Adipocyte (in vitro differentiated cells): ENCODE measurements around the gene KDM5A.
"Not testable (repeated sequence)": the region's sequence is repeated elsewhere in the genome, so short reads cannot be mapped to it uniquely, and the experiment has no call there.

ENCODE experiments used
- DNase-seq: peaks from one replicate; pipeline ENCODE4 v3.0.0-alpha.2; 2015; ENCODE audit warnings: low read depth
- H3K27me3 ChIP-seq: replicated peaks from 2 replicates; pipeline ENCODE4 v1.7.0; 2013; ENCODE audit warnings: mild to moderate bottlenecking, low read length, moderate library complexity; ENCODE audit not compliant: control insufficient read depth, insufficient read depth
- H3K36me3 ChIP-seq: 2 replicates; pipeline ENCODE4 v1.7.0; 2013; ENCODE audit warnings: low read length, mild to moderate bottlenecking, moderate library complexity; ENCODE audit not compliant: control insufficient read depth, insufficient read depth, severe bottlenecking
- H3K4me1 ChIP-seq: 2 replicates; pipeline ENCODE4 v1.7.0; 2013; ENCODE audit warnings: mild to moderate bottlenecking, low read length, moderate library complexity; ENCODE audit not compliant: control insufficient read depth, insufficient read depth
- H3K4me3 ChIP-seq: 2 replicates; pipeline ENCODE4 v1.7.0; 2013; ENCODE audit warnings: mild to moderate bottlenecking, low read length, moderate library complexity
- H3K9ac ChIP-seq: 2 replicates; pipeline ENCODE4 v1.7.0; 2013; ENCODE audit warnings: mild to moderate bottlenecking, low read length, moderate library complexity
- H3K9me3 ChIP-seq: 2 replicates; pipeline ENCODE4 v1.7.0; 2013; ENCODE audit warnings: mild to moderate bottlenecking, low read length, moderate library complexity; ENCODE audit not compliant: control insufficient read depth

The KDM5A gene

DNA sequence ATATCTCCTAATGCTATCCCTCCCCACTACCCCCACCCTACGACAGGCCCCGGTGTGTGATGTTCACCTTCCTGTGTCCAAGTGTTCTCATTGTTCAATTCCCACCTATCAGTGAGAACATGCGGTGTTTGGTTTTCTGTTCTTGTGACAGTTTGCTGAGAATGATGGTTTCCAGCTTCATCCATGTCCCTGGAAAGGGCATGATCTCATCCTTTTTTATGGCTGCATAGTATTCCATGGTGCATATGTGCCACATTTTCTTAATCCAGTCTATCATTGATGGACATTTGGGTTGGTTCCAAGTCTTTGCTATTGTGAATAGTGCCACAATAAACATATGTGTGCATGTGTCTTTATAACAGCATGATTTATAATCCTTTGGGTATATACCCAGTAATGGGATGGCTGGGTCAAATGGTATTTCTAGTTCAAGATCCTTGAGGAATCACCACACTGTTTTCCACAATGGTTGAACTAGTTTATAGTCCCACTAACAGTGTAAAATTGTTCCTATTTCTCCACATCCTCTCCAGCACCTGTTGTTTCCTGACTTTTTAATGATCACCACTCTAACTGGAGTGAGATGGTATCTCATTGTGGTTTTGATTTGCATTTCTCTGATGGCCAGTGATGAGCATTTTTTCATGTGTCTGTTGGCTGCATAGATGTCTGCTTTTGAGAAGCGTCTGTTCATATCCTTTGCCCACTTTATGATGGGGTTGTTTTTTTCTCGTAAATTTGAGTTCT, 18.2 kb downstream of the KDM5A start:
- H3K4me1 ChIP-seq, H3K9me3 ChIP-seq, H3K4me3 ChIP-seq, DNase-seq, H3K9ac ChIP-seq, H3K27me3 ChIP-seq: not testable (repeated sequence)
- peaks cover 53% of the 10 kb centered on the region for H3K36me3 ChIP-seq

GRCh38 chr12:367972-368371, 21.1 kb downstream of the KDM5A start:
- DNase-seq: no peak
- Histone ChIP-seq H3K9me3 (peaks cover 10% of the 10 kb centered on the region), H3K36me3 (peaks cover 72% of the 10 kb centered on the region)

GRCh38 chr12:366820-367219, 22.3 kb downstream of the KDM5A start:
- Histone ChIP-seq H3K36me3 (peaks cover 84% of the 10 kb centered on the region), H3K4me3 (no peak overlapping the region), H3K4me1 (no peaks in the 10 kb centered on the region), H3K27me3 (no peaks in the 10 kb centered on the region), H3K9me3 (peaks cover 10% of the 10 kb centered on the region), H3K9ac (no peak overlapping the region)
- DNase-seq: no peak

More at GRCh38 chr12:367972-368371, 21.1 kb downstream of the KDM5A start:
- Histone ChIP-seq H3K9ac (no peak overlapping the region), H3K4me3 (no peak overlapping the region), H3K4me1 (no peaks in the 10 kb centered on the region), H3K27me3 (no peaks in the 10 kb centered on the region)

DNA sequence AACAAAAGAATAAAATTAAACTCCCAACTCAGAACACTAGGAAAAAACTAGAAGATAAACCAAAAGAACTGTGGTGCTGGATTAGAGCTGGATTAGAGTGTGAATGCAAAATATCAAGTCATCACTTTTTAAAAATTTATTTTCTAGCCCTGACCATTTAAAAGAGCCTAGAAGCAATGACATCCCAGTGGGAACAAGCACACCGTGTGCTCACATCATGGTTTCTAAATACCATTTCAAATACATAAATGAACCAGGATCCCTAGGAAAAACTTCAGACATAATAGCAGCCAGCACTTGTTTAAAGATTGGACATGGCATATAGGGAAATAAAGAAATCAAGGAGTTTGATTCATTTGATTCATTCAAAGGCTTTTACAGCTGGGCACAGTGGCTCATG, 30.0 kb downstream of the KDM5A start:
- Histone ChIP-seq H3K4me3 (no peak overlapping the region), H3K9ac (no peak overlapping the region), H3K9me3 (peaks cover 6% of the 10 kb centered on the region), H3K36me3 (peaks cover 91% of the 10 kb centered on the region), H3K4me1 (peaks cover 4% of the 10 kb centered on the region), H3K27me3 (no peaks in the 10 kb centered on the region)
- DNase-seq: no peak

DNA sequence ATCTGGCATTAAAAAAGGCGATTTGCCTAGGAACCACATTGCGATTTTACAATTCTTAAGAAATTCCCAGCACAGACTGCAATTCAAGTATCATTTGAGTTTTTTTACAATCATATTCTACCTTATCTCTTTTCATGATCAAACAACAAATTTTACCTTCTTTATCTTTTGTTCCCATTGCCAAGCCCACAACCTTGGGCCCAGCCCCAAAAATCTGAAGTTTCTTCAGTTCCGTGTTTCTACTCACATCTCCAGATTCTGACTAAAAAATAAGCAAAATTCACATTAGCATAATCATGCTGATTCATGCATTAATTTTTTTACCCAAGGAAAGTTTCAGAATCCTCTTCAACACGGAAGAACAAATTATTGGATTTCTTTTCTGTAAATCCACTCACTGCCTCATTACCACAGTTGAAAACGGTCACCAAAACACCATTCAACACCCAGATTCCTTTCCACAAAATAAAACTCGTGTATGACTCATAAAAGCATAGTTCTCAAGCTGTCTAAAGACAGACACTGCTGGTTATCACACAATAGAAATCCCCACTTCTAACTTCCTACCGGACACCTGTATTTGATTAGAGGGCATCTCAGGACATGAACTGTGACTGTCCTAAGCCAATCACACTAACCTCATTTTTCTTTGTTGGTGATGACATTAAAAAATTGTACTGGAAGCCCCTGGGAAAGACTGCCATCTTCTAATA, 32.7 kb downstream of the KDM5A start:
- no peak for DNase-seq
- Histone ChIP-seq H3K9ac (no peak overlapping the region), H3K27me3 (no peaks in the 10 kb centered on the region), H3K4me1 (peaks cover 9% of the 10 kb centered on the region), H3K36me3 (peaks cover 89% of the 10 kb centered on the region), H3K9me3 (peaks cover 6% of the 10 kb centered on the region), H3K4me3 (no peak overlapping the region)

GRCh38 chr12:351197-351596, 37.9 kb downstream of the KDM5A start:
- peaks cover 73% of the 10 kb centered on the region for H3K36me3 ChIP-seq
- not testable (repeated sequence) for H3K4me3 ChIP-seq, H3K9me3 ChIP-seq, H3K9ac ChIP-seq, H3K27me3 ChIP-seq, DNase-seq, H3K4me1 ChIP-seq

DNA sequence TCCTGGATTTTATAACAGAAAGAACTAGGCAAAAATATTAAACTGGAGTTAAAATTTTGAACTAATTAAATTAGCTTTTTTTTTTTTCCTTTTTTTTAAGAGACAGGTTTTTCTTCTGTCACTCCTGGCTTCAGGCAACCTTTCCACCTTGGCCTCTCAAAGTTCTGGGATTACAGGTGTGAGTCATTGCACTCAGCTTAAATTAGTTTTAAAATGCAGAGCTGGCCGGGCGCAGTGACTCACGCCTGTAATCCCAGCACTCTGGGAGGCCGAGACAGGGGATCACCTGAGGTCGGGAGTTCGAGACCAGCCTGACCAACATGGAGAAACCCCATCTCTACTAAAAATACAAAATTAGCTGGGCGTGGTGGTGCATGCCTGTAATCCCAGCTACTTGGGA, 39.5 kb downstream of the KDM5A start:
- H3K4me1 ChIP-seq, H3K4me3 ChIP-seq: not testable (repeated sequence)
- peaks cover 57% of the 10 kb centered on the region for H3K36me3 ChIP-seq

DNA sequence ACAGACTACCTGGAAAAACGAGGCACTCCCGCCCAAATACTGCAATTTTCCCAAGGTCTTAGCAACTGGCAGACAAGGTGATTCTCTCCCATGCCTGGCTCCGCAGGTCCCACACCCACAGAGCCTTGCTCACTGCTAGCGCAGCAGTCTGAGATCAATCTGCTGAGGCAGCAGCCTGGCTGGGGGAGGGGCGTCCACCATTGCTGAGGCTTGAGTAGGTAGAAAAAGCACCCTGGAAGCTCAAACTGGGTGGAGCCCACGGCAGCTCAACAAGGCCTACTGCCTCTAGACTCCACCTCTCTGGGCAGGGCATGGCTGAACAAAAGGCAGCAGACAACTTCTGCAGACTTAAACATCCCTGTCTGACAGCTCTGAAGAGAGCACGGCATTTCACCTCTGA, 46.1 kb downstream of the KDM5A start:
- not testable (repeated sequence) for DNase-seq, H3K27me3 ChIP-seq
- H3K36me3 ChIP-seq: peaks cover 30% of the 10 kb centered on the region

More for the DNA sequence above, 39.5 kb downstream of the KDM5A start:
- H3K27me3 ChIP-seq, H3K9me3 ChIP-seq, DNase-seq, H3K9ac ChIP-seq: not testable (repeated sequence)

GRCh38 chr12:337039-337438, 52.1 kb downstream of the KDM5A start:
- peaks cover 13% of the 10 kb centered on the region for H3K4me1 ChIP-seq
- peaks cover 62% of the 10 kb centered on the region for H3K36me3 ChIP-seq

More for the DNA sequence above, 46.1 kb downstream of the KDM5A start:
- not testable (repeated sequence) for H3K4me1 ChIP-seq, H3K9ac ChIP-seq, H3K9me3 ChIP-seq, H3K4me3 ChIP-seq

GRCh38 chr12:334125-334524, 55.0 kb downstream of the KDM5A start:
- Histone ChIP-seq H3K9ac (no peak overlapping the region), H3K4me3 (no peak overlapping the region), H3K27me3 (no peaks in the 10 kb centered on the region), H3K4me1 (peaks cover 13% of the 10 kb centered on the region), H3K36me3 (peaks cover 72% of the 10 kb centered on the region), H3K9me3 (no peaks in the 10 kb centered on the region)
- peak; percentile 63 for DNase-seq

More at GRCh38 chr12:337039-337438, 52.1 kb downstream of the KDM5A start:
- no peak for DNase-seq
- no peaks in the 10 kb centered on the region for H3K27me3 ChIP-seq
- no peak overlapping the region for H3K9ac ChIP-seq
- H3K9me3 ChIP-seq: peaks cover 3% of the 10 kb centered on the region
- no peak overlapping the region for H3K4me3 ChIP-seq

DNA sequence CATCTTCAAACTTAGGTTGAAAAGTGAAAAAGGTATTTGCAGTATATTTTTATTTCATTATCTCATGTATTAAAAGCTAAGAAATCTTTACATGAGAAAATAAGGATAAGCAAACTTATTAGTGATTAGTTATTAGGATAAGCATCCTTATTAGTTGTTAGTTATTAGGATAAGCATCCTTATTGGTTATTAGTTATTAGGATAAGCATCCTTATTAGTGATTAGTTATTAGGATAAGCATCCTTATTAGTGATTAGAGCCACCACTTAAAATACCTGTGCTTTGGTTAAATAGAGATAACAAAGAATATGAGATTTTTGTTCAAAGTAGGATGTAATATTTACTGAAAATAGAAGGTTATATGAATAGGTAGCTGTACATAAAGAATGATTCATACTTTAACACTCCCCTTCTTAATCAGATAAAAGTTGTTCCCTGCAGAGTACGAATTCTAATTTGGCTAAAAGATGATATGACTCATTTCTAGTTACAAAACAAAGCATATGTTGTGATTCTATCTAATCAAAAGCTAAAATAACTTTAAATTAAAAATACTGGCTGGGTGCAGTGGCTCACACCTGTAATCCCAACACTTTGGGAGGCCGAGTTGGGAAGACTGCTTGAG, 56.4 kb downstream of the KDM5A start:
- DNase-seq: peak; percentile 26
- H3K9ac ChIP-seq: no peak overlapping the region
- H3K27me3 ChIP-seq: no peaks in the 10 kb centered on the region

More for the DNA sequence above, 56.4 kb downstream of the KDM5A start:
- Histone ChIP-seq H3K4me1 (peaks cover 13% of the 10 kb centered on the region), H3K36me3 (peaks cover 75% of the 10 kb centered on the region), H3K9me3 (no peaks in the 10 kb centered on the region), H3K4me3 (no peak overlapping the region)
